Measurements from ENCODE around the gene ENDOD1. TPM values are rescaled to one million over a fixed set of nuclear protein-coding genes. Genes with fewer than 3 reads are reported as not detected.
"Not testable (repeated sequence)": the region's sequence is repeated elsewhere in the genome, so short reads cannot be mapped to it uniquely, and the experiment has no call there.

ENDOD1 gene
- total and polyA plus RNA-seq, 2 experiments from 2014 or later, result 2.0 to 2.8 TPM

DNA sequence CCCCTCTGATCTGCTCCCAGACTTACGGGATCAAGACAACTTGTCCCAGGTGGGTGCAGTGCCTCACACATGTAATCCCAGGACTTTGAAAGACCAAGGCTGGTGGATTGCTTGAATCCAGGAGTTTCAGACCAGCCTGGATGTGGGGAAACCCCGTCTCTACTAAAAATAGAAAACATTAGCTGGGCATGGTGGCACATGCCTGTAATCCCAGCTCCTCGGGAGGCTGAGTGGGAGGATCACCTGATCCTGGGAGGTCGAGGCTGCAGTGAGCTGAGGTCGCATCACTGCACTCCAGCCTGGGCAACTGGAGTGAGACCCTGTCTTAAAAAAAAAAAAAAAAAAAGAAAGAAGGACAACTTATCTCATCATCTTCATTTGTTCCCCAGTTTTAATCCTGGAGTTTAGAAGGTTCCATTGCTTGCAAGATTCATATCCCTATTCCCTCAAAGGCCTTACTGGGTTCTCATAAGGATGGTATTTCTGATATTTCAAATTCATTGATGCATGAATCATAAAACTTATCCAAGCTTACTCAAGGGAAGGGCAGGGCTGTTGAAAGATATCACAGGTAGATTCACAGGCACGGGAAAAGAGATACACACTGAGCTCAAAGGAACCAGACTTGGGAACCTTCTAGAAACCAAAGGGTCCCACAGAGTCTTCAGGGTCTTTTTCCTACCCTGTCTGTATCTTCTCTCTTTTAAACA, 14.6 kb downstream of the ENDOD1 start:
- H3K27ac ChIP-seq, result no peak overlapping the region
- H3K4me1 ChIP-seq (ENCODE audit: low read depth), result peaks cover 14% of the 10 kb centered on the region
- DNase-seq (ENCODE audit: low read depth in 1 of 2, low spot score in 1 of 2), result no peak
- H3K27me3 ChIP-seq, result no peaks in the 10 kb centered on the region
- no peaks in the 10 kb centered on the region for H3K9me3 ChIP-seq (ENCODE audit: low read depth)
- H3K4me3 ChIP-seq, result no peak overlapping the region
- TF ChIP-seq, protein P1, sequence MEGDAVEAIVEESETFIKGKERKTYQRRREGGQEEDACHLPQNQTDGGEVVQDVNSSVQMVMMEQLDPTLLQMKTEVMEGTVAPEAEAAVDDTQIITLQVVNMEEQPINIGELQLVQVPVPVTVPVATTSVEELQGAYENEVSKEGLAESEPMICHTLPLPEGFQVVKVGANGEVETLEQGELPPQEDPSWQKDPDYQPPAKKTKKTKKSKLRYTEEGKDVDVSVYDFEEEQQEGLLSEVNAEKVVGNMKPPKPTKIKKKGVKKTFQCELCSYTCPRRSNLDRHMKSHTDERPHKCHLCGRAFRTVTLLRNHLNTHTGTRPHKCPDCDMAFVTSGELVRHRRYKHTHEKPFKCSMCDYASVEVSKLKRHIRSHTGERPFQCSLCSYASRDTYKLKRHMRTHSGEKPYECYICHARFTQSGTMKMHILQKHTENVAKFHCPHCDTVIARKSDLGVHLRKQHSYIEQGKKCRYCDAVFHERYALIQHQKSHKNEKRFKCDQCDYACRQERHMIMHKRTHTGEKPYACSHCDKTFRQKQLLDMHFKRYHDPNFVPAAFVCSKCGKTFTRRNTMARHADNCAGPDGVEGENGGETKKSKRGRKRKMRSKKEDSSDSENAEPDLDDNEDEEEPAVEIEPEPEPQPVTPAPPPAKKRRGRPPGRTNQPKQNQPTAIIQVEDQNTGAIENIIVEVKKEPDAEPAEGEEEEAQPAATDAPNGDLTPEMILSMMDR (IDR thresholded peaks at IDR 0.05; ENCODE audit: low read depth, low read length), result no peak
- no peaks in the 10 kb centered on the region for H3K36me3 ChIP-seq

GRCh38 chr11:95104856-95105255, 15.2 kb downstream of the ENDOD1 start:
- Histone ChIP-seq H3K36me3 (no peaks in the 10 kb centered on the region), H3K4me1 (ENCODE audit: low read depth) (peaks cover 14% of the 10 kb centered on the region), H3K27me3 (no peaks in the 10 kb centered on the region), H3K9me3 (ENCODE audit: low read depth) (no peaks in the 10 kb centered on the region), H3K27ac (no peak overlapping the region), H3K4me3 (no peak overlapping the region)
- TF ChIP-seq, protein P1 (IDR thresholded peaks at IDR 0.05; ENCODE audit: low read depth, low read length), result no peak
- DNase-seq (ENCODE audit: low read depth in 1 of 2, low spot score in 1 of 2), result no peak

GRCh38 chr11:95108159-95108611, 18.5 kb downstream of the ENDOD1 start:
- DNase-seq (ENCODE audit: low read depth in 1 of 2, low spot score in 1 of 2), result peak in 1 of 2 donors; percentile 81
- Histone ChIP-seq H3K27me3 (no peaks in the 10 kb centered on the region), H3K36me3 (no peaks in the 10 kb centered on the region), H3K4me1 (ENCODE audit: low read depth) (peaks cover 14% of the 10 kb centered on the region), H3K27ac (no peak overlapping the region), H3K4me3 (no peak overlapping the region), H3K9me3 (ENCODE audit: low read depth) (no peaks in the 10 kb centered on the region)
- TF ChIP-seq, protein P1 (IDR thresholded peaks at IDR 0.05; ENCODE audit: low read depth, low read length), result no peak

GRCh38 chr11:95108671-95109551, 19.3 kb downstream of the ENDOD1 start:
- Histone ChIP-seq H3K9me3 (ENCODE audit: low read depth) (no peaks in the 10 kb centered on the region), H3K27ac (no peak overlapping the region), H3K4me1 (ENCODE audit: low read depth) (peaks cover 14% of the 10 kb centered on the region), H3K4me3 (no peak overlapping the region), H3K27me3 (no peaks in the 10 kb centered on the region), H3K36me3 (no peaks in the 10 kb centered on the region)
- peak in 1 of 2 donors; percentile 51 for DNase-seq (ENCODE audit: low read depth in 1 of 2, low spot score in 1 of 2)
- TF ChIP-seq, protein P1 (IDR thresholded peaks at IDR 0.05; ENCODE audit: low read depth, low read length), result no peak

- H3K9me3 ChIP-seq (ENCODE audit: low read depth); H3K4me3 ChIP-seq; H3K27ac ChIP-seq; H3K36me3 ChIP-seq; H3K27me3 ChIP-seq; DNase-seq (ENCODE audit: low read depth in 1 of 2, low spot score in 1 of 2): not testable (repeated sequence)
- peaks cover 14% of the 10 kb centered on the region for H3K4me1 ChIP-seq (ENCODE audit: low read depth)
Observed at GRCh38 chr11:95111471-95111870, 21.8 kb downstream of the ENDOD1 start.
